Dermis blood vessel endothelial cell (primary cell): ENCODE measurements around the gene ATF2. TPM values are rescaled to one million over a fixed set of nuclear protein-coding genes. Genes with fewer than 3 reads are reported as not detected.

Experiments used
- total RNA-seq: library from RNA; depleted of rRNA; stranded (reverse); fragments of >200 nt; gene quantifications from 2 replicates; pipeline ENCODE4 v1.2.3, GENCODE V29; 2014

ATF2 gene
- total RNA-seq, 1 donor from 2014 or later: 66.5 TPM

Other genes with a start within 250 kb of the ATF2 start
- 17.1 and 18.5 TPM in 2 replicates for gene CHN1, start 162.8 kb downstream of the ATF2 start, total RNA-seq
- 84.7 and 98.7 TPM in 2 replicates for gene ATP5MC3, start 13.5 kb upstream of the ATF2 start, total RNA-seq